RWPE2 (cell line): ENCODE data around the gene FBLN2.

Experiments used
- ATAC-seq: fragments of 200-7000 bp; cut with Tn5 transposase; 3 replicates; pipeline ENCODE4 v1.9.1; 2021; ENCODE audit warnings: low read depth
- DNase-seq: peaks from one replicate; pipeline ENCODE4 v3.0.0-alpha.2; 2020; ENCODE audit warnings: low spot score
- H3K27ac ChIP-seq: fragments of 450-650 bp; 2 replicates; pipeline ENCODE4 v1.5.1; 2017; ENCODE audit warnings: mild to moderate bottlenecking; ENCODE audit not compliant: poor library complexity, severe bottlenecking
- H3K27me3 ChIP-seq: fragments of 250-450 bp; sonication (Bioruptor Pico); 2 replicates; pipeline ENCODE4 v1.5.1; 2021; ENCODE audit warnings: mild to moderate bottlenecking, moderate library complexity; ENCODE audit not compliant: insufficient read depth, poor library complexity, severe bottlenecking
- H3K36me3 ChIP-seq: fragments of 250-450 bp; sonication (Bioruptor Pico); 2 replicates; pipeline ENCODE4 v1.5.1; 2020; ENCODE audit warnings: low read depth, mild to moderate bottlenecking, moderate library complexity
- H3K4me1 ChIP-seq: fragments of 250-450 bp; sonication (Bioruptor Pico); 2 replicates; pipeline ENCODE4 v1.5.1; 2021; ENCODE audit warnings: mild to moderate bottlenecking, moderate library complexity; ENCODE audit not compliant: insufficient read depth, poor library complexity, severe bottlenecking
- H3K4me3 ChIP-seq: fragments of 250-450 bp; sonication (Bioruptor Pico); 2 replicates; pipeline ENCODE4 v1.5.1; 2021; ENCODE audit warnings: mild to moderate bottlenecking, moderate library complexity; ENCODE audit not compliant: severe bottlenecking
- H3K9me3 ChIP-seq: fragments of 250-450 bp; sonication (Bioruptor Pico); 2 replicates; pipeline ENCODE4 v1.5.1; 2021; ENCODE audit warnings: mild to moderate bottlenecking, moderate library complexity; ENCODE audit not compliant: severe bottlenecking
- CTCF ChIP-seq: fragments of 450-650 bp; IDR thresholded peaks from one replicate; pipeline ENCODE4 v1.5.1; 2017; ENCODE audit warnings: mild to moderate bottlenecking, moderate library complexity; ENCODE audit not compliant: poor library complexity, severe bottlenecking

The FBLN2 gene

DNA sequence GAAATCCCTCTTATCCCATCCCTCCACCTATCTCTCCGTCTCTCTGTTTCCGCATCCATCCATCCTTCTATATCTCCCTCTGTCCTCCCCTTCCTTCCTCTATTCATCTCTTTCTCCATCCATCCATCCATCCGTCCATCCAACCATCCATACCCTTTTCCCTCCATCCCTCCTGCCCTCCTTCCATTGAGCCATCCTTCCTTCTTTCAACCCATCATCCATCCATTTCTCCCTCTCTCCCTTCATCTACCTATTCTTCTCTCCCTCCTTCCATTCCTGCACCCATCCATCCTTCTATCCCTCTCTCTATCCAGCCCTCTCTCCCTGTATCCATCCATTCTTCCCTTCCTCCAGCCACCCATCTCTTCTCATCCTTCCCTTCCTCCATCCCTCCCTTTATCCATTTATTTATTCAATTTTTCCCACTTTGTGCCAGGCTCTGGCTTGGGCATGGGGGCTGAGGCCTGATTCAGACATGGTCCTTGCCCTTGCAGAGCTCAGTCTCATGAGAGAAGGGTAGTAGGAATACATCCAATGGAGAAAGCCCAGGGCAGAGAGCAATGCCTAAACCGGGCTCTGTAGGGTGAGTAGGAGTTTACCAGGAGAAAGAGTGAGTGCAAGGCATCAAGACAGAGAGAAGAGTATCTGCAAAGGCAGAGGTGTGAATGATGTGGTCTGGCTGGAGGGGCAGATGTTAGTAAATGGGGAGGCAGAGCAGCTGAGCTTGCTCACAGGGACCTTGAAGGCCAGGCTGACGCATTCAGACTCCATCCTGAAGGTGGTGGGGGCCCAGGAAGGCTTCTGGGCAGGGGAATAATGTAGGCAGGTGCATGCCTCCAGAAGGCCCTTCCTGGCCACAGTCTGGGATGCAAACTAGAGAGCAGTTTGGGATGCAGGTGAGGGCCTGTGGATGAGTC, 19.5 kb upstream of the FBLN2 start:
- H3K36me3 ChIP-seq, result no peaks in the 10 kb centered on the region
- peaks cover 17% of the 10 kb centered on the region for H3K4me1 ChIP-seq
- no peaks in the 10 kb centered on the region for H3K9me3 ChIP-seq
- no peak overlapping the region for H3K4me3 ChIP-seq
- DNase-seq (no peak), ATAC-seq (no peak)
- H3K27me3 ChIP-seq, result no peaks in the 10 kb centered on the region
- TF ChIP-seq CTCF, result no peak
- no peak overlapping the region for H3K27ac ChIP-seq

DNA sequence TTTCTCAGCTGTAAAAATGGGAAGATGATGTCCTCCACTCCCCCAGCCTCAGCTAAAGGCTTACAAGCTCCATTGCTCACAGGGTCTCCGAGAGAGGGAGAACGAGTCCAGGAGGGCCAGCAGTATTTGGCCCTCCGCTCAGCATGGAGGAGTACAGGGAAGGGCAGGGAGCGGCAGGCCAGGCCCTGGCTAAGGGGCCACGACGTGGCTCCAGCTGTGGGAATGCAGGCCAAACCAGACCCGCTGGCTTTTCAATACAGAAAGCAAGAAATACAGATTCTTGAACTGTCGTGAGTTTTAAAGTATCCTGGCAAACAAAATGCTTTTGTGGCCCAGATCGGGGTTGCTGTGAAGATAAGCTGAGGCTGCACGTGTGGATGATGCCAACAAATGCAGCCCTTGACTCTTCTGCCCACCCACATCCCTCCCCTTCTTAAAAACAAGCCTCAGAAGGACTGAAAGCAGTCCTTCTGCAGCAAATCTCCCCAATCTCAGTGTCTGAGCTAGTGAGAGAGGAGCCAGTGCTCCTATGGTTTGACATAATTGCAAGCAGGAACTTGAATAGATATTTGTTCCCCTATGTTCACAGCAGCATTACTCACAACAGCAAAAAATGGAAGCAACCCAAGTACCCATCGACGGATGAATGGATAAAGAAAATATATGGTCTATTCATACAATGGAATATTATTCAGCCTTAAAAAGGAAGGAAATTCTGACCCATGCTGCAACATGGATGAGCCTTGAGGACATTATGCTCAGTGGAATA, 18.5 kb upstream of the FBLN2 start:
- Histone ChIP-seq H3K4me1 (peaks cover 17% of the 10 kb centered on the region), H3K27ac (no peak overlapping the region), H3K9me3 (no peaks in the 10 kb centered on the region), H3K36me3 (no peaks in the 10 kb centered on the region), H3K27me3 (no peaks in the 10 kb centered on the region), H3K4me3 (no peak overlapping the region)
- TF ChIP-seq CTCF, result no peak
- ATAC-seq (no peak), DNase-seq (no peak)

GRCh38 chr3:13532085-13532484, 16.8 kb upstream of the FBLN2 start:
- peaks cover 13% of the 10 kb centered on the region for H3K4me1 ChIP-seq
- H3K9me3 ChIP-seq, result no peaks in the 10 kb centered on the region
- ATAC-seq, result no peak
- no peak for TF ChIP-seq CTCF
- no peak for DNase-seq
- no peaks in the 10 kb centered on the region for H3K36me3 ChIP-seq
- no peaks in the 10 kb centered on the region for H3K27me3 ChIP-seq
- no peak overlapping the region for H3K4me3 ChIP-seq
- H3K27ac ChIP-seq, result no peak overlapping the region

DNA sequence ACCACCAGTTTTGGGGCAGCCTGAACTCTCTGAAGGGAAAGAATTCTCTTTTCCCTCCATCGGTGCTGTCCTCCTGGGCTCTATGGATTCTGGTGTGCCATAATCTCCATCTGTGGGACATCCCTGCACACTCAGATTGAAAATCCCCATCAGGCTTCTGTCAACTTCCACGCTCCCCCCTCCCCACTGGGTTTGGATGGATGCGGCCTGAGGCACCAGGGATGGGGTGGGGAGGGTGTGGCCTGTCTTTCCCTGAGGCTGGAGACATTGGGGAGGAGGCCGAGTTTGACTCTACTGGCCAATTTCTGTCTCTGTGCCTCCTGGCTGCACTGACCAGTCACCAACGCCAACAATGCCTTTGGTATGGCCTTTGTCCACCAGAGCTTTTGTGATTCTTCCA, 16.3 kb upstream of the FBLN2 start:
- TF ChIP-seq CTCF, result no peak
- no peaks in the 10 kb centered on the region for H3K9me3 ChIP-seq
- ATAC-seq (no peak), DNase-seq (no peak)
- no peak overlapping the region for H3K27ac ChIP-seq
- H3K4me3 ChIP-seq, result no peak overlapping the region
- no peaks in the 10 kb centered on the region for H3K27me3 ChIP-seq
- no peaks in the 10 kb centered on the region for H3K36me3 ChIP-seq
- H3K4me1 ChIP-seq, result peaks cover 19% of the 10 kb centered on the region
